BJ (cell line): ENCODE data around the gene TSHZ2. TPM values are rescaled to one million over a fixed set of nuclear protein-coding genes. Genes with fewer than 3 reads are reported as not detected.

Source experiments
- CTCF ChIA-PET: fragments of 350-600 bp; formaldehyde crosslinking; extraction: SDS; loops from one replicate; lab custom pipeline; 2021; ENCODE audit warnings: antibody characterized with exemption, inconsistent platforms; lab: Yijun Ruan, JAX
- POLR2A ChIA-PET: fragments of 300-600 bp; sonication (Branson Sonifier 250); formaldehyde crosslinking; extraction: SDS; loops from one replicate; lab custom pipeline; 2021; ENCODE audit warnings: antibody characterized with exemption; lab: Charles Lee
- DNase-seq: peaks from one replicate; pipeline ENCODE4 v3.0.0-alpha.2; 2011; ENCODE audit warnings: low read depth
- H3K27me3 ChIP-seq: 2 replicates; pipeline ENCODE4 v1.6.0; 2011; ENCODE audit warnings: low read length; ENCODE audit not compliant: control insufficient read depth, insufficient read depth
- H3K36me3 ChIP-seq: 2 replicates; pipeline ENCODE4 v1.5.1; 2011; ENCODE audit warnings: low read length; ENCODE audit not compliant: control insufficient read depth, insufficient read depth
- H3K4me3 ChIP-seq: 2 replicates; pipeline ENCODE4 v1.5.1; 2011; ENCODE audit warnings: low read depth, mild to moderate bottlenecking, control low read depth, low read length
- CTCF ChIP-seq: IDR thresholded peaks from 2 replicates; pipeline ENCODE4 v1.5.1; 2011; ENCODE audit warnings: low read depth, mild to moderate bottlenecking, control low read depth, inconsistent platforms, low read length, moderate library complexity; ENCODE audit not compliant: insufficient read depth
- polyA plus RNA-seq: library from polyadenylated mRNA; depleted of rRNA; stranded (reverse); fragments of >200 nt; gene quantifications from 2 replicates; pipeline ENCODE4 v1.2.3, GENCODE V29; 2011

The TSHZ2 gene
- polyA plus RNA-seq, 1 experiment: not detected

- no peak for TF ChIP-seq CTCF
- ChIA-PET CTCF (no interaction called here), POLR2A (no interaction called here)
These were observed 273.4 kb downstream of the TSHZ2 start for GRCh38 chr20:53245574-53245973.

GRCh38 chr20:53247468-53248103 is 275.4 kb downstream of the TSHZ2 start:
- Histone ChIP-seq H3K36me3 (no peaks in the 10 kb centered on the region), H3K4me3 (no peak overlapping the region), H3K27me3 (no peaks in the 10 kb centered on the region)
- ChIA-PET CTCF (no interaction called here), POLR2A (no interaction called here)
- no peak for TF ChIP-seq CTCF
- no peak for DNase-seq

More at GRCh38 chr20:53245574-53245973, 273.4 kb downstream of the TSHZ2 start:
- no peak for DNase-seq
- no peaks in the 10 kb centered on the region for H3K27me3 ChIP-seq
- H3K4me3 ChIP-seq: no peak overlapping the region
- H3K36me3 ChIP-seq: no peaks in the 10 kb centered on the region

- no peak for DNase-seq
- POLR2A ChIA-PET: no interaction called here
- no peak overlapping the region for H3K4me3 ChIP-seq
- no peaks in the 10 kb centered on the region for H3K27me3 ChIP-seq
- TF ChIP-seq CTCF: no peak
- CTCF ChIA-PET: no interaction called here
- H3K36me3 ChIP-seq: no peaks in the 10 kb centered on the region
These were observed 278.3 kb downstream of the TSHZ2 start for GRCh38 chr20:53250456-53250855.

GRCh38 chr20:53252002-53252401 is 279.8 kb downstream of the TSHZ2 start:
- ChIA-PET CTCF (no interaction called here), POLR2A (no interaction called here)
- no peak for DNase-seq
- TF ChIP-seq CTCF: no peak
- no peaks in the 10 kb centered on the region for H3K36me3 ChIP-seq
- H3K27me3 ChIP-seq: no peaks in the 10 kb centered on the region
- no peak overlapping the region for H3K4me3 ChIP-seq

- no peak overlapping the region for H3K4me3 ChIP-seq
- H3K36me3 ChIP-seq: no peaks in the 10 kb centered on the region
- CTCF ChIA-PET: no interaction called here
- no peak for DNase-seq
- POLR2A ChIA-PET: no interaction called here
- no peaks in the 10 kb centered on the region for H3K27me3 ChIP-seq
- TF ChIP-seq CTCF: no peak
These were observed 281.5 kb downstream of the TSHZ2 start for GRCh38 chr20:53253668-53254067.
